Mesenchymal stem cell (in vitro differentiated cells and primary cell): ENCODE measurements around the gene COX19.

Experiments used
- DNase-seq: peaks from one replicate; pipeline ENCODE4 v3.0.0-alpha.2; 2013
- H2AFZ ChIP-seq: one replicate; pipeline ENCODE4 v1.6.1; 2013; ENCODE audit warnings: low read depth, mild to moderate bottlenecking, control low read depth, inconsistent platforms, low read length, moderate library complexity
- H2AK5ac ChIP-seq: 2 replicates; pipeline ENCODE4 v1.6.1; 2013; ENCODE audit warnings: low read length, moderate library complexity, mild to moderate bottlenecking, inconsistent platforms; ENCODE audit not compliant: severe bottlenecking
- H2BK120ac ChIP-seq: one replicate; pipeline ENCODE4 v1.6.1; 2013; ENCODE audit warnings: low read depth, mild to moderate bottlenecking, inconsistent platforms, low read length, moderate library complexity
- H2BK12ac ChIP-seq, 2 experiments: one replicate each; pipeline ENCODE4 v1.6.1; 2013; ENCODE audit warnings: inconsistent platforms in 2 of 2, low read length in 2 of 2, mild to moderate bottlenecking in 2 of 2, moderate library complexity in 2 of 2, control low read depth in 1 of 2
- H2BK15ac ChIP-seq: one replicate; pipeline ENCODE4 v1.6.1; 2013; ENCODE audit warnings: mild to moderate bottlenecking, low read depth, inconsistent platforms; ENCODE audit not compliant: poor library complexity, severe bottlenecking
- H2BK5ac ChIP-seq: 2 replicates; pipeline ENCODE4 v1.6.1; 2013; ENCODE audit warnings: low read depth, mild to moderate bottlenecking, low read length, control low read depth, inconsistent platforms; ENCODE audit not compliant: poor library complexity, severe bottlenecking
- H3K14ac ChIP-seq, 2 experiments: one replicate each; pipeline ENCODE4 v1.6.1; 2013; ENCODE audit warnings: inconsistent platforms in 2 of 2, low read length in 2 of 2, control low read depth in 1 of 2, mild to moderate bottlenecking in 1 of 2, moderate library complexity in 1 of 2
- H3K18ac ChIP-seq, 2 experiments: one replicate each; pipeline ENCODE4 v1.6.1; 2013; ENCODE audit warnings: inconsistent platforms in 2 of 2, low read length in 2 of 2, control low read depth in 1 of 2, low read depth in 1 of 2, mild to moderate bottlenecking in 1 of 2
- H3K23ac ChIP-seq, 2 experiments: one replicate each; pipeline ENCODE4 v1.6.1; 2013; ENCODE audit warnings: inconsistent platforms in 2 of 2, low read length in 2 of 2, mild to moderate bottlenecking in 2 of 2, moderate library complexity in 2 of 2, control low read depth in 1 of 2
- H3K27ac ChIP-seq: 2 replicates; pipeline ENCODE4 v1.5.1; 2013; ENCODE audit warnings: mild to moderate bottlenecking, moderate library complexity, low read length, control low read depth, inconsistent platforms; ENCODE audit not compliant: poor library complexity, severe bottlenecking
- H3K27me3 ChIP-seq, 2 experiments: 2 replicates each; pipeline versions ENCODE4 v1.6.1 to v1.7.0; 2013; ENCODE audit warnings: low read length in 2 of 2, mild to moderate bottlenecking in 2 of 2, moderate library complexity in 2 of 2, control low read depth in 1 of 2, inconsistent platforms in 1 of 2; ENCODE audit not compliant: control insufficient read depth in 1 of 2, insufficient read depth in 1 of 2
- H3K36me3 ChIP-seq, 2 experiments: 2 replicates each; pipeline versions ENCODE4 v1.6.1 to v1.7.0; 2013; ENCODE audit warnings: low read length in 2 of 2, control low read depth in 1 of 2, inconsistent platforms in 1 of 2, low read depth in 1 of 2, mild to moderate bottlenecking in 1 of 2; ENCODE audit not compliant: insufficient read depth in 2 of 2, control insufficient read depth in 1 of 2
- H3K4ac ChIP-seq, 2 experiments: one replicate each; pipeline ENCODE4 v1.6.1; 2013; ENCODE audit warnings: inconsistent platforms in 2 of 2, low read length in 2 of 2, mild to moderate bottlenecking in 2 of 2, moderate library complexity in 2 of 2, control low read depth in 1 of 2, low read depth in 1 of 2
- H3K4me1 ChIP-seq: 2 replicates; pipeline ENCODE4 v1.6.1; 2013; ENCODE audit warnings: low read depth, low read length, control low read depth; ENCODE audit not compliant: control insufficient read depth, insufficient read depth
- H3K4me2 ChIP-seq: 2 replicates; pipeline ENCODE4 v1.6.1; 2013; ENCODE audit warnings: low read length, mild to moderate bottlenecking, inconsistent platforms; ENCODE audit not compliant: poor library complexity, severe bottlenecking
- H3K4me3 ChIP-seq, 2 experiments: 2 replicates each; pipeline versions ENCODE4 v1.5.1 to v1.7.0; 2013; ENCODE audit warnings: low read length in 2 of 2, mild to moderate bottlenecking in 2 of 2, control low read depth in 1 of 2, low read depth in 1 of 2; ENCODE audit not compliant: insufficient read depth in 1 of 2
- H3K79me1 ChIP-seq: replicated peaks from 2 replicates; pipeline ENCODE4 v1.6.1; 2013; ENCODE audit warnings: mild to moderate bottlenecking, control low read depth, low read length, inconsistent platforms; ENCODE audit not compliant: poor library complexity, severe bottlenecking
- H3K9ac ChIP-seq: 2 replicates; pipeline ENCODE4 v1.7.0; 2013; ENCODE audit warnings: mild to moderate bottlenecking, low read length, moderate library complexity
- H3K9me3 ChIP-seq: 2 replicates; pipeline ENCODE4 v1.7.0; 2013; ENCODE audit warnings: mild to moderate bottlenecking, low read length; ENCODE audit not compliant: control insufficient read depth
- H4K8ac ChIP-seq: one replicate; pipeline ENCODE4 v1.6.1; 2013; ENCODE audit warnings: inconsistent platforms, mild to moderate bottlenecking, low read length, moderate library complexity
- H4K91ac ChIP-seq: one replicate; pipeline ENCODE4 v1.6.1; 2013; ENCODE audit warnings: mild to moderate bottlenecking, low read length, inconsistent platforms
- WGBS: methylation state at CpG from one replicate; pipeline ENCODE4 v1.1.7; 2013; ENCODE audit warnings: mixed read lengths; 5-methylcytosine and 5-hydroxymethylcytosine counted together

Gene COX19

GRCh38 chr7:985915-986741 is 10.8 kb upstream of the COX19 start:
- Histone ChIP-seq H2BK5ac (no peak overlapping the region), H3K14ac (no peak overlapping the region), H3K18ac (no peak overlapping the region), H3K79me1 (no peaks in the 10 kb centered on the region), H2BK120ac (no peak overlapping the region), H2AFZ (no peak overlapping the region), H3K9ac (no peak overlapping the region), H3K4me2 (no peak overlapping the region), H2AK5ac (peak overlapping the region; percentile 1), H3K27ac (no peak overlapping the region), H3K27me3 (peaks cover 0 to 66% of the 10 kb centered on the region in 2 experiments), H4K8ac (no peak overlapping the region), H4K91ac (peak overlapping the region; percentile 84), H3K4me3 (no peak overlapping the region), H2BK12ac (no peak overlapping the region), H3K23ac (no peak overlapping the region), H3K36me3 (no peaks in the 10 kb centered on the region), H3K9me3 (no peaks in the 10 kb centered on the region), H3K4me1 (peaks cover 53% of the 10 kb centered on the region), H3K4ac (no peak overlapping the region), H2BK15ac (no peak overlapping the region)
- 83% methylated on average over 41 of the region's 41 CpGs for WGBS
- DNase-seq = peak; percentile 56

DNA sequence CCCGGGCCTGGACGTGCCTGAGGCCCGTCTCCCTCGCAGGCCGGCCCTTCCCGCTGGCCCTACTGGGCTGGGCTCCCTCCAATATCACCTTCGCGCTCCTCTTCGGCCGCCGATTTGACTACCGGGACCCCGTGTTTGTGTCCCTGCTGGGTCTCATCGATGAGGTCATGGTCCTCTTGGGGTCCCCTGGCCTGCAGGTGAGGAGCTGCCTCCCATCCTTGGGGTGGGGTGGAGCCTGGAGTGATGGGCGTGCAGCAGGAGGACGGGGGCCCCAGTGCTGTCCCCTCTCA is 9.7 kb upstream of the COX19 start:
- H2BK120ac ChIP-seq = no peak overlapping the region
- H3K9ac ChIP-seq = no peak overlapping the region
- no peak overlapping the region for H3K27ac ChIP-seq
- no peak overlapping the region for H3K4me2 ChIP-seq
- H2AK5ac ChIP-seq = no peak overlapping the region
- DNase-seq = no peak
- peaks cover 0 to 61% of the 10 kb centered on the region in 2 experiments for H3K27me3 ChIP-seq
- H3K4me1 ChIP-seq = peaks cover 56% of the 10 kb centered on the region
- no peak overlapping the region for H2BK5ac ChIP-seq
- no peak overlapping the region for H2AFZ ChIP-seq
- peak overlapping the region; percentile 53 for H4K91ac ChIP-seq
- 90% methylated on average over 16 of the region's 16 CpGs for WGBS
- H3K36me3 ChIP-seq = no peaks in the 10 kb centered on the region
- H2BK15ac ChIP-seq = no peak overlapping the region
- H3K18ac ChIP-seq = no peak overlapping the region
- no peaks in the 10 kb centered on the region for H3K9me3 ChIP-seq
- no peak overlapping the region for H3K4ac ChIP-seq
- H3K23ac ChIP-seq = no peak overlapping the region
- H4K8ac ChIP-seq = no peak overlapping the region
- H3K14ac ChIP-seq = no peak overlapping the region
- H3K4me3 ChIP-seq = no peak overlapping the region
- no peak overlapping the region for H2BK12ac ChIP-seq
- H3K79me1 ChIP-seq = no peaks in the 10 kb centered on the region

DNA sequence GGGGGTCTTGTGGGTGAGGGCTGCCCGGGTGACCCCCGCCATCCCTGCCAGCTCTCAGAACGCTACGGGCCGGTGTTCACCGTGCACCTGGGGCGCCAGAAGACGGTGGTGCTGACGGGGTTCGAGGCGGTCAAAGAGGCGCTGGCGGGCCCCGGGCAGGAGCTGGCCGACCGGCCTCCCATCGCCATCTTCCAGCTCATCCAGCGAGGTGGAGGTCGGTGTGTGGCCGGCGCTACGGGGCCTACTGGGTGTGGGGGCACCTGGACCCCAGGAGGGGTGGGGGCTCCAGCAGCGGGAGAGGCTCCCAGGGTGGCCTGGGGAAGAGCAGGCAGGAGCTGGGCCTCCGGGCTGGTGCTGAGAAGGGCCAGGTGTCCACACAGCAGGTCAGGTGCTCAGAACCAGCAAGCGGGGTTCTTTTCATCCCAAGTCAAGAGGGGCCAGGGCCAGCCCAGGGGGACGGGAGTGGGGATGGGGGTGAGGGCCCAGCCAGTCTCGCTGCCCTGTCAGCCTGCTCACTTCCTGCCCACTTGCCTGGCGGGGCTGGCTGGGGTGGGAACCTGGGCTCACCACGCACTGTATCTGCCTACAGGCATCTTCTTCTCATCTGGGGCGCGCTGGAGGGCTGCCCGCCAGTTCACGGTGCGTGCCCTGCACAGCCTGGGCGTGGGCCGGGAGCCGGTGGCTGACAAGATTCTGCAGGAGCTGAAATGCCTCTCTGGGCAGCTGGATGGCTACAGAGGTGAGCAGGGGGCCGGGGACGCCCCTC is 9.2 kb upstream of the COX19 start:
- no peaks in the 10 kb centered on the region for H3K36me3 ChIP-seq
- no peak overlapping the region for H2AK5ac ChIP-seq
- 93% methylated on average over 39 of the region's 39 CpGs for WGBS
- H3K27me3 ChIP-seq = peaks cover 0 to 61% of the 10 kb centered on the region in 2 experiments
- H3K4me3 ChIP-seq = peak overlapping the region in 1 of 2 experiments; percentile 10
- DNase-seq = no peak
- no peak overlapping the region for H2AFZ ChIP-seq
- H3K14ac ChIP-seq = no peak overlapping the region
- H3K23ac ChIP-seq = no peak overlapping the region
- H3K9me3 ChIP-seq = no peaks in the 10 kb centered on the region
- H3K79me1 ChIP-seq = no peaks in the 10 kb centered on the region
- H3K4me1 ChIP-seq = peaks cover 58% of the 10 kb centered on the region
- H2BK5ac ChIP-seq = no peak overlapping the region
- H4K91ac ChIP-seq = peak overlapping the region; percentile 30
- no peak overlapping the region for H4K8ac ChIP-seq
- no peak overlapping the region for H3K4ac ChIP-seq
- H3K9ac ChIP-seq = no peak overlapping the region
- H3K4me2 ChIP-seq = no peak overlapping the region
- no peak overlapping the region for H3K27ac ChIP-seq
- H2BK12ac ChIP-seq = no peak overlapping the region
- H3K18ac ChIP-seq = no peak overlapping the region
- H2BK120ac ChIP-seq = no peak overlapping the region
- H2BK15ac ChIP-seq = no peak overlapping the region

- no peak overlapping the region for H3K4me3 ChIP-seq
- H3K36me3 ChIP-seq = no peaks in the 10 kb centered on the region
- H3K9me3 ChIP-seq = no peaks in the 10 kb centered on the region
- no peak overlapping the region for H2BK15ac ChIP-seq
- H4K91ac ChIP-seq = no peak overlapping the region
- no peak overlapping the region for H3K23ac ChIP-seq
- H3K14ac ChIP-seq = no peak overlapping the region
- no peak overlapping the region for H2BK5ac ChIP-seq
- no peak overlapping the region for H4K8ac ChIP-seq
- no peak overlapping the region for H2BK120ac ChIP-seq
- H2AK5ac ChIP-seq = no peak overlapping the region
- peaks cover 53% of the 10 kb centered on the region for H3K4me1 ChIP-seq
- 94% methylated on average over 19 of the region's 20 CpGs for WGBS
- H3K27me3 ChIP-seq = peaks cover 0 to 58% of the 10 kb centered on the region in 2 experiments
- H3K4me2 ChIP-seq = no peak overlapping the region
- no peak overlapping the region for H2AFZ ChIP-seq
- H3K18ac ChIP-seq = no peak overlapping the region
- H3K79me1 ChIP-seq = no peaks in the 10 kb centered on the region
- no peak overlapping the region for H3K4ac ChIP-seq
- H2BK12ac ChIP-seq = no peak overlapping the region
- DNase-seq = no peak
- no peak overlapping the region for H3K9ac ChIP-seq
- no peak overlapping the region for H3K27ac ChIP-seq
Measured at GRCh38 chr7:983616-984071, 8.3 kb upstream of the COX19 start.
